SH-SY5Y (cell line): ENCODE results near the gene NECTIN3.

Experiments used
- GATA2 ChIP-seq: IDR thresholded peaks from 2 replicates; pipeline ENCODE4 v1.6.1; 2011; ENCODE audit warnings: mild to moderate bottlenecking, low read depth, low read length
- GATA3 ChIP-seq: IDR thresholded peaks from 2 replicates; pipeline ENCODE4 v1.6.1; 2011; ENCODE audit warnings: low read depth, mild to moderate bottlenecking, low read length, moderate library complexity

DNA sequence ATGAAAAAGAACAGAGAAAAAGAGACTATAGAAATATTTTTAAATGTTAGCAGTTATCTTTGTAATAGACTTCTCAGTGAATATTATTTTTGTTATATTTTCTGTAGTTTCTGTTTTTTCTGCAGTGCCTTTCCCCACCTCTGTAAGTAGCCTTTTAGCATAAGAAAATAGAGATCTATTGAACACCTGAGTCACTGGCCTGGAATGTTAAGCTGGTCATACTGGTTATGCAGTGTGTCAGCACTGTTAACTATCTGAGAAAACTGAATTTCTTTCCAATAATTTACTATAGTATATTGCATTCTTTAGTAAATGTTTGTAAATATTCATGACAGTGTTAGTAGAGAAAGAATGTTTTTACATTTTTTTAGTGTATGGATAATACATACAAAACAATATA, 79.8 kb downstream of the NECTIN3 start:
- TF ChIP-seq GATA2 (no peak), GATA3 (no peak)
